ENCODE measurements around the gene C5orf46. TPM values are rescaled to one million over a fixed set of nuclear protein-coding genes. Genes with fewer than 3 reads are reported as not detected.
A peak's percentile ranks its signal among the peaks of the same experiment; 100 is the strongest.

The C5orf46 gene
- total and polyA plus RNA-seq, 2 of the 4 experiments (the other 2 are of a cell fraction) = 1.3 TPM; not detected in 1

DNA sequence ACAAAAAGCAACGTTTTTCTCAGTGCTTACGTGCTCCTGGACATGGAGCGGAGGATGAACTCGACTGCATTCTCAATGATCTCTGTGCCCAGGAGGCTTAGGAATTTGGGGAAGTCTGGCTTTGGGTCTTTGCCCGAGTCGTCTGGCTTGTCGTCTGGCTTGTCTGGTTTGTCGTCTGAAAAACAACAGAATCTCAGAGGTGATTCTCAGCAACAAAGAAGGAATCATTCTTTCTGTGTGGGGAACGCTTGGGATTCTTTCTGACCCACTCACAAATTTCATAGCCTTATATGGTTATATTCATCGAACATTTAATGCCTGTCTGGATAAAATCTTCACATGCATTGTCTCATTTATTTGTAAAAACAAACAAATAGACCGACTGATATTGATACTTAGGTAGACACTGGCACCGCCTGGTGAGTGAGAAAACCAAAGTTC lies 4.7 kb downstream of the C5orf46 start:
- ChIA-PET POLR2A (ENCODE audit: unreplicated experiment) (no interaction called here), CTCF (no interaction called here)
- Histone ChIP-seq H2BK120ac (ENCODE audit: low read depth, low read length) (no peak overlapping the region; the same call in 1 of the 2 replicates), H3K4me2 (ENCODE audit: low read depth, low read length) (peak overlapping the region; percentile 21; the same call in 1 of the 2 replicates), H3K4ac (ENCODE audit: low read depth, low read length) (no peak overlapping the region), H2AK9ac (replicated peaks; ENCODE audit: low read depth, low read length, poor library complexity) (no peak overlapping the region), H4K8ac (ENCODE audit: low read depth in 2 of 2, low read length in 2 of 2) (no peak overlapping the region), H2BK15ac (ENCODE audit: low read depth, low read length) (no peak overlapping the region), H4K91ac (ENCODE audit: insufficient read depth, low read depth, low read length) (no peak overlapping the region), H3K18ac (ENCODE audit: low read depth, low read length) (peak overlapping the region; percentile 74; the same call in 1 of the 2 replicates), H3K9me1 (ENCODE audit: insufficient read depth, low read length) (no peaks in the 10 kb centered on the region), H3K9ac (ENCODE audit: low read depth, low read length) (no peak overlapping the region), H3K4me3 (ENCODE audit: insufficient read depth, low read depth, low read length) (no peak overlapping the region), H3K23ac (ENCODE audit: low read depth, low read length) (no peak overlapping the region), H2BK20ac (ENCODE audit: low read depth, low read length) (no peak overlapping the region), H2AK5ac (ENCODE audit: low read depth, low read length) (no peak overlapping the region), H3K27ac (ENCODE audit: insufficient read depth, low read length) (no peak overlapping the region), H3K79me1 (ENCODE audit: low read depth in 1 of 2, low read length in 2 of 2) (no peaks in the 10 kb centered on the region), H3K14ac (replicated peaks; ENCODE audit: low read depth, low read length) (no peak overlapping the region), H3K56ac (ENCODE audit: extremely low read depth, insufficient read depth, low read length) (no peak overlapping the region), H3K9me3 (ENCODE audit: control insufficient read depth, insufficient read depth, low read length) (no peaks in the 10 kb centered on the region), H4K20me1 (ENCODE audit: insufficient read depth, low read length) (no peaks in the 10 kb centered on the region), H3K36me3 (ENCODE audit: control insufficient read depth, insufficient read depth, low read length) (no peaks in the 10 kb centered on the region), H2AFZ (replicated peaks; ENCODE audit: low read length, poor library complexity) (peak overlapping the region; percentile 11), H3K27me3 (ENCODE audit: control insufficient read depth, insufficient read depth, low read length) (no peaks in the 10 kb centered on the region), H3K4me1 (ENCODE audit: control insufficient read depth, insufficient read depth, low read length) (peaks cover 3% of the 10 kb centered on the region), H4K5ac (ENCODE audit: low read depth, low read length) (peak overlapping the region; percentile 63; the same call in 1 of the 2 replicates), H2BK5ac (ENCODE audit: low read depth, low read length, poor library complexity, severe bottlenecking) (peak overlapping the region; percentile 12)
- ATAC-seq (ENCODE audit: low read depth) (no peak), DNase-seq (peak; percentile 12)
- BruUV-seq (replicated peaks) = no TSS peak
- intact Hi-C loops (cut with micrococcal nuclease) = no loop called here
- TF ChIP-seq RCOR1 (IDR thresholded peaks at IDR 0.05; ENCODE audit: insufficient replicate concordance, low read length) (no peak), BHLHE40 (IDR thresholded peaks at IDR 0.05; ENCODE audit: low read depth, low read length) (no peak), MXI1 (IDR thresholded peaks at IDR 0.05; ENCODE audit: borderline replicate concordance, low read depth, low read length) (no peak), CEBPB (IDR thresholded peaks at IDR 0.05; ENCODE audit: low read depth, low read length) (no peak), MAFK (IDR thresholded peaks at IDR 0.05; ENCODE audit: low read depth, low read length) (no peak), RAD21 (IDR thresholded peaks at IDR 0.05; ENCODE audit: low read length) (no peak), RFX5 (IDR thresholded peaks at IDR 0.05; ENCODE audit: low read depth, low read length) (no peak), SMC3 (IDR thresholded peaks at IDR 0.05; ENCODE audit: low read depth, low read length) (no peak), CHD1 (IDR thresholded peaks at IDR 0.05; ENCODE audit: low read depth, low read length) (no peak), FOS (IDR thresholded peaks at IDR 0.05; ENCODE audit: low read depth, low read length) (no peak), NFE2L2 (IDR thresholded peaks at IDR 0.05; ENCODE audit: low read depth, low read length) (no peak), MAZ (IDR thresholded peaks at IDR 0.05; ENCODE audit: borderline replicate concordance, low read depth, low read length) (no peak)
- TF ChIP-seq, protein P1, sequence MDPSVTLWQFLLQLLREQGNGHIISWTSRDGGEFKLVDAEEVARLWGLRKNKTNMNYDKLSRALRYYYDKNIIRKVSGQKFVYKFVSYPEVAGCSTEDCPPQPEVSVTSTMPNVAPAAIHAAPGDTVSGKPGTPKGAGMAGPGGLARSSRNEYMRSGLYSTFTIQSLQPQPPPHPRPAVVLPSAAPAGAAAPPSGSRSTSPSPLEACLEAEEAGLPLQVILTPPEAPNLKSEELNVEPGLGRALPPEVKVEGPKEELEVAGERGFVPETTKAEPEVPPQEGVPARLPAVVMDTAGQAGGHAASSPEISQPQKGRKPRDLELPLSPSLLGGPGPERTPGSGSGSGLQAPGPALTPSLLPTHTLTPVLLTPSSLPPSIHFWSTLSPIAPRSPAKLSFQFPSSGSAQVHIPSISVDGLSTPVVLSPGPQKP (IDR thresholded peaks at IDR 0.05; ENCODE audit: borderline replicate concordance, low read depth, low read length) = no peak
- TF ChIP-seq, protein P2, sequence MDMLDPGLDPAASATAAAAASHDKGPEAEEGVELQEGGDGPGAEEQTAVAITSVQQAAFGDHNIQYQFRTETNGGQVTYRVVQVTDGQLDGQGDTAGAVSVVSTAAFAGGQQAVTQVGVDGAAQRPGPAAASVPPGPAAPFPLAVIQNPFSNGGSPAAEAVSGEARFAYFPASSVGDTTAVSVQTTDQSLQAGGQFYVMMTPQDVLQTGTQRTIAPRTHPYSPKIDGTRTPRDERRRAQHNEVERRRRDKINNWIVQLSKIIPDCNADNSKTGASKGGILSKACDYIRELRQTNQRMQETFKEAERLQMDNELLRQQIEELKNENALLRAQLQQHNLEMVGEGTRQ (IDR thresholded peaks at IDR 0.05; ENCODE audit: low read depth, low read length) = no peak
- TF ChIP-seq, protein P3, sequence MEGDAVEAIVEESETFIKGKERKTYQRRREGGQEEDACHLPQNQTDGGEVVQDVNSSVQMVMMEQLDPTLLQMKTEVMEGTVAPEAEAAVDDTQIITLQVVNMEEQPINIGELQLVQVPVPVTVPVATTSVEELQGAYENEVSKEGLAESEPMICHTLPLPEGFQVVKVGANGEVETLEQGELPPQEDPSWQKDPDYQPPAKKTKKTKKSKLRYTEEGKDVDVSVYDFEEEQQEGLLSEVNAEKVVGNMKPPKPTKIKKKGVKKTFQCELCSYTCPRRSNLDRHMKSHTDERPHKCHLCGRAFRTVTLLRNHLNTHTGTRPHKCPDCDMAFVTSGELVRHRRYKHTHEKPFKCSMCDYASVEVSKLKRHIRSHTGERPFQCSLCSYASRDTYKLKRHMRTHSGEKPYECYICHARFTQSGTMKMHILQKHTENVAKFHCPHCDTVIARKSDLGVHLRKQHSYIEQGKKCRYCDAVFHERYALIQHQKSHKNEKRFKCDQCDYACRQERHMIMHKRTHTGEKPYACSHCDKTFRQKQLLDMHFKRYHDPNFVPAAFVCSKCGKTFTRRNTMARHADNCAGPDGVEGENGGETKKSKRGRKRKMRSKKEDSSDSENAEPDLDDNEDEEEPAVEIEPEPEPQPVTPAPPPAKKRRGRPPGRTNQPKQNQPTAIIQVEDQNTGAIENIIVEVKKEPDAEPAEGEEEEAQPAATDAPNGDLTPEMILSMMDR (conservative IDR thresholded peaks at IDR 0.05; ENCODE audit: low read depth, low read length) = no peak
- dilution Hi-C loops (cut with HindIII; ENCODE audit: low sequenced_read_pairs, unreplicated experiment) = no loop called here
- 63% methylated on average over 4 of the region's 12 CpGs; no CpG with 5 or more reads in 1 of the 2 experiments for WGBS, 2 experiments (ENCODE audit: extremely low coverage in 2 of 2, insufficient read length in 1 of 2)
- in situ Hi-C loops (cut with MboI; ENCODE audit: low sequenced_read_pairs) = no loop called here

All from IMR-90 (cell line).